Gastrocnemius medialis (tissue), 4 donors: Measurements from ENCODE around the gene PCNA.

Experiments
- POLR2A ChIP-seq, 2 donors: fragments of 450-650 bp; IDR thresholded peaks; one replicate each; pipeline ENCODE4 v1.6.1; 2017; ENCODE audit warnings: antibody characterized with exemption in 2 of 2, mild to moderate bottlenecking in 2 of 2, moderate library complexity in 2 of 2
- TF ChIP-seq, protein P1 (sequence below), 5 experiments: fragments of 450-650 bp in 3 of 5; fragments of 200-600 bp in 2 of 5; sonication (generic) in 2 of 5; IDR thresholded peaks in 4 of 5; conservative IDR thresholded peaks in 1 of 5; 1 replicate in 4 of 5; 2 replicates in 1 of 5; pipeline ENCODE4 v1.5.1; 2016 to 2019; ENCODE audit warnings: antibody characterized with exemption in 5 of 5, mild to moderate bottlenecking in 3 of 5, moderate library complexity in 3 of 5

DNA sequence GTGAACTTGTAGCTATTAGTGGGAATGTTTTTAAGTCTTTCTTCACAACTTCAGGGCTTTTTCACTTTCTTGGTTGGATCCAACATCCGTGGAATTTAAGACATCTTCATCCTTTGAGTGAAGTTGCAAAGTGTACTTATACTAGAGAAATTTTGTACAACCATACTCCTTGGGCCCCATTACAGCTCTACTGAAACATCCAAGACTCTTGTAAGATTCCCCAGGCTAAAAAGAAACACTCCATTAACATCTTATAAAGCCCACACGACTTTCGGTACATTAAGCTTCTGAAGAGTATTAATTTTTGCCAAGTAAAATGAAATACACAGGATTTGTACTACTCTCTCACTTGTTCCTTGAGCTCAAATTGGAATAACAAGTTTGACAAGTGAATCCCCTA lies 5.4 kb downstream of the PCNA start:
- TF ChIP-seq, protein P1, sequence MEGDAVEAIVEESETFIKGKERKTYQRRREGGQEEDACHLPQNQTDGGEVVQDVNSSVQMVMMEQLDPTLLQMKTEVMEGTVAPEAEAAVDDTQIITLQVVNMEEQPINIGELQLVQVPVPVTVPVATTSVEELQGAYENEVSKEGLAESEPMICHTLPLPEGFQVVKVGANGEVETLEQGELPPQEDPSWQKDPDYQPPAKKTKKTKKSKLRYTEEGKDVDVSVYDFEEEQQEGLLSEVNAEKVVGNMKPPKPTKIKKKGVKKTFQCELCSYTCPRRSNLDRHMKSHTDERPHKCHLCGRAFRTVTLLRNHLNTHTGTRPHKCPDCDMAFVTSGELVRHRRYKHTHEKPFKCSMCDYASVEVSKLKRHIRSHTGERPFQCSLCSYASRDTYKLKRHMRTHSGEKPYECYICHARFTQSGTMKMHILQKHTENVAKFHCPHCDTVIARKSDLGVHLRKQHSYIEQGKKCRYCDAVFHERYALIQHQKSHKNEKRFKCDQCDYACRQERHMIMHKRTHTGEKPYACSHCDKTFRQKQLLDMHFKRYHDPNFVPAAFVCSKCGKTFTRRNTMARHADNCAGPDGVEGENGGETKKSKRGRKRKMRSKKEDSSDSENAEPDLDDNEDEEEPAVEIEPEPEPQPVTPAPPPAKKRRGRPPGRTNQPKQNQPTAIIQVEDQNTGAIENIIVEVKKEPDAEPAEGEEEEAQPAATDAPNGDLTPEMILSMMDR (IDR thresholded peaks at IDR 0.05 in 4 of 5, conservative IDR thresholded peaks at IDR 0.05 in 1 of 5), result no peak
- TF ChIP-seq POLR2A (IDR thresholded peaks at IDR 0.05), result no peak
